Measurements from ENCODE around the gene GLI2. TPM values are rescaled to one million over a fixed set of nuclear protein-coding genes. Genes with fewer than 3 reads are reported as not detected.

Gene GLI2
- polyA plus RNA-seq, 3 donors from 2014 or later, result not detected

GRCh38 chr2:120747281-120747680, 11.6 kb downstream of the GLI2 start:
- Mint-ChIP-seq H3K36me3 (no peaks in the 10 kb centered on the region), H3K4me3 (no peak overlapping the region), H3K9me3 (no peaks in the 10 kb centered on the region), H3K4me1 (no peaks in the 10 kb centered on the region), H3K27me3 (ENCODE audit: low read depth in 3 of 3) (peaks cover 0 to 10% (median 9%) of the 10 kb centered on the region in 3 donors), H3K27ac (no peak overlapping the region)
- DNase-seq, result no peak

- Mint-ChIP-seq H3K27me3 (ENCODE audit: low read depth in 3 of 3) (peaks cover 0 to 10% (median 5%) of the 10 kb centered on the region in 3 donors), H3K4me1 (no peaks in the 10 kb centered on the region)
Observed at GRCh38 chr2:120747706-120748105, 12.0 kb downstream of the GLI2 start.

GRCh38 chr2:120748310-120748709, 12.6 kb downstream of the GLI2 start:
- Mint-ChIP-seq H3K9me3 (no peaks in the 10 kb centered on the region), H3K4me1 (no peaks in the 10 kb centered on the region), H3K27ac (no peak overlapping the region), H3K27me3 (ENCODE audit: low read depth in 3 of 3) (peaks cover 0 to 9% (median 1%) of the 10 kb centered on the region in 3 donors), H3K36me3 (no peaks in the 10 kb centered on the region), H3K4me3 (no peak overlapping the region)
- no peak for DNase-seq

More at GRCh38 chr2:120747706-120748105, 12.0 kb downstream of the GLI2 start:
- no peak overlapping the region for H3K27ac Mint-ChIP-seq
- H3K36me3 Mint-ChIP-seq, result no peaks in the 10 kb centered on the region
- H3K4me3 Mint-ChIP-seq, result no peak overlapping the region
- H3K9me3 Mint-ChIP-seq, result no peaks in the 10 kb centered on the region
- no peak for DNase-seq

- no peak for DNase-seq
- H3K4me1 Mint-ChIP-seq, result no peaks in the 10 kb centered on the region
- H3K9me3 Mint-ChIP-seq, result no peaks in the 10 kb centered on the region
- H3K27ac Mint-ChIP-seq, result no peak overlapping the region
- no peak overlapping the region for H3K4me3 Mint-ChIP-seq
- H3K27me3 Mint-ChIP-seq (ENCODE audit: low read depth in 3 of 3), result peaks cover 0 to 8% (median 1%) of the 10 kb centered on the region in 3 donors
- no peaks in the 10 kb centered on the region for H3K36me3 Mint-ChIP-seq
Observed at GRCh38 chr2:120748741-120749140, 13.1 kb downstream of the GLI2 start.

- H3K27me3 Mint-ChIP-seq (ENCODE audit: low read depth in 3 of 3), result peaks cover 0 to 8% (median 1%) of the 10 kb centered on the region in 3 donors
- no peak overlapping the region for H3K27ac Mint-ChIP-seq
- H3K4me1 Mint-ChIP-seq, result no peaks in the 10 kb centered on the region
- DNase-seq, result no peak
- H3K4me3 Mint-ChIP-seq, result no peak overlapping the region
- no peaks in the 10 kb centered on the region for H3K9me3 Mint-ChIP-seq
- no peaks in the 10 kb centered on the region for H3K36me3 Mint-ChIP-seq
Observed at GRCh38 chr2:120749506-120750431, 14.1 kb downstream of the GLI2 start.

- no peak for DNase-seq
- Mint-ChIP-seq H3K27ac (no peak overlapping the region), H3K4me3 (no peak overlapping the region), H3K9me3 (no peaks in the 10 kb centered on the region), H3K36me3 (no peaks in the 10 kb centered on the region), H3K27me3 (ENCODE audit: low read depth in 3 of 3) (peaks cover 0 to 4% (median 1%) of the 10 kb centered on the region in 3 donors), H3K4me1 (no peaks in the 10 kb centered on the region)
Observed at GRCh38 chr2:120750488-120751210, 15.0 kb downstream of the GLI2 start.

- Mint-ChIP-seq H3K9me3 (no peaks in the 10 kb centered on the region), H3K4me3 (no peak overlapping the region), H3K36me3 (no peaks in the 10 kb centered on the region), H3K4me1 (no peaks in the 10 kb centered on the region), H3K27me3 (ENCODE audit: low read depth in 3 of 3) (peaks cover 0 to 1% (median 0%) of the 10 kb centered on the region in 3 donors), H3K27ac (no peak overlapping the region)
- DNase-seq, result no peak
Observed at GRCh38 chr2:120751553-120751952, 15.9 kb downstream of the GLI2 start.

- Mint-ChIP-seq H3K4me3 (no peak overlapping the region), H3K9me3 (peaks cover 0 to 2% (median 0%) of the 10 kb centered on the region in 6 donors), H3K27ac (no peak overlapping the region), H3K36me3 (no peaks in the 10 kb centered on the region), H3K4me1 (no peaks in the 10 kb centered on the region), H3K27me3 (ENCODE audit: low read depth in 3 of 3) (peaks cover 0 to 1% (median 0%) of the 10 kb centered on the region in 3 donors)
- DNase-seq, result no peak
Observed at GRCh38 chr2:120754067-120754960, 18.6 kb downstream of the GLI2 start.

GRCh38 chr2:120758181-120759144, 22.8 kb downstream of the GLI2 start:
- peaks cover 0 to 2% (median 0%) of the 10 kb centered on the region in 3 donors for H3K27me3 Mint-ChIP-seq (ENCODE audit: low read depth in 3 of 3)
- peaks cover 0 to 4% (median 0%) of the 10 kb centered on the region in 6 donors for H3K9me3 Mint-ChIP-seq
- no peak for DNase-seq
- no peak overlapping the region for H3K4me3 Mint-ChIP-seq
- H3K36me3 Mint-ChIP-seq, result no peaks in the 10 kb centered on the region
- no peaks in the 10 kb centered on the region for H3K4me1 Mint-ChIP-seq
- no peak overlapping the region for H3K27ac Mint-ChIP-seq

GRCh38 chr2:120759543-120760331, 24.1 kb downstream of the GLI2 start:
- H3K4me1 Mint-ChIP-seq, result no peaks in the 10 kb centered on the region
- H3K27ac Mint-ChIP-seq, result no peak overlapping the region
- H3K36me3 Mint-ChIP-seq, result no peaks in the 10 kb centered on the region
- H3K4me3 Mint-ChIP-seq, result no peak overlapping the region
- no peak for DNase-seq
- peaks cover 0 to 2% (median 0%) of the 10 kb centered on the region in 3 donors for H3K27me3 Mint-ChIP-seq (ENCODE audit: low read depth in 3 of 3)
- peaks cover 0 to 4% (median 0%) of the 10 kb centered on the region in 6 donors for H3K9me3 Mint-ChIP-seq

GRCh38 chr2:120760446-120761135, 24.9 kb downstream of the GLI2 start:
- H3K4me1 Mint-ChIP-seq, result no peaks in the 10 kb centered on the region
- H3K27ac Mint-ChIP-seq, result no peak overlapping the region
- H3K27me3 Mint-ChIP-seq (ENCODE audit: low read depth in 3 of 3), result peaks cover 0 to 2% (median 0%) of the 10 kb centered on the region in 3 donors
- H3K4me3 Mint-ChIP-seq, result no peak overlapping the region
- no peaks in the 10 kb centered on the region for H3K36me3 Mint-ChIP-seq
- H3K9me3 Mint-ChIP-seq, result peaks cover 0 to 4% (median 0%) of the 10 kb centered on the region in 6 donors
- DNase-seq, result no peak
